ENCODE results near the gene EFNB3. TPM values are rescaled to one million over a fixed set of nuclear protein-coding genes. Genes with fewer than 3 reads are reported as not detected.

The EFNB3 gene
- total and polyA plus RNA-seq, 2 of the 13 experiments (the other 11 are each of a cell fraction or from before 2014, with no cell fraction given), result 0.07 to 0.25 TPM

DNA sequence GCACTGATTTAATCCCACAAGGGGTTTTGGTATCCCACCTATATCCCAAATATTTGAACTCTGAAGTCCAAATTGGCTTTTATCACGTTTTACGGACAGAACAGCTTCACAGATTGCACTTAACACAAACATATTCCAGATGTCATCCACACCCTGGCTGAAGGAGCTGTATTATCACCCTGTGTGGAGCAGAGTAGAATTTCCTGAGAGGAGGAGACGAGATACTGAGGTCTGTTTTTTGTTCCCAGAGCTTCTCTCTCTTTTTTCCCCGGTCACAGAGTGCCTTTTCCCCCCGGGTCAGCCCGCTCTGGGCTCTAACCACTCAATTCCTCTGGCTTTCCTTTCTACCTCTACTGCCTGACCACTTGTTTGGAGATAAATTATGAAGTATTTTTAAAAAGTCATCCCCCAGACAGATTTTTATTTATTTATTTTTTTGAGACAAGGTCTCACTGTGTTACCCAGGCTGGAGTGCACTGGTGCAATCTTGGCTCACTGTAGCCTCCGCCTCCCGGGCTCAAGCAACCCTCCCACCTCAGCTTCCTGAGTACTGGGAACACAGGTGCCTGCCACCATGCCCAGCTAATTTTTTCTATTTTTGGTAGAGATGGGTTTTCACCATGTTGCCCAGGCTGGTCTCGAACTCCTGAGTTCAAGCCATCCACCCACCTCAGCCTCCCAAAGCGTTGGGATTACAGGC, 43.2 kb downstream of the EFNB3 start:
- no peak overlapping the region for H3K4me2 ChIP-seq (ENCODE audit: low read depth, low read length)
- H3K27ac ChIP-seq (ENCODE audit: extremely low read length, insufficient read depth, low read length), result no peak overlapping the region
- H3K9me3 ChIP-seq (ENCODE audit: low read length), result no peaks in the 10 kb centered on the region
- intact Hi-C loops (cut with micrococcal nuclease; ENCODE audit: unreplicated experiment), result loop anchor here (5.0 kb wide), 1 partner anchor 84 kb away; the partner anchor contains the start of gene KDM6B
- FAIRE-seq (no peak), DNase-seq (ENCODE audit: low spot score) (no peak), ATAC-seq (no peak)
- no peak overlapping the region for H2AFZ ChIP-seq (ENCODE audit: low read length)
- peaks cover 0 to 8% of the 10 kb centered on the region in 2 experiments; a peak in 3 of 5 replicates for H3K27me3 ChIP-seq (ENCODE audit: control insufficient read depth in 1 of 2, insufficient read depth in 2 of 2, low read length in 2 of 2)
- H3K4me3 ChIP-seq (replicated peaks in 1 of 3; ENCODE audit: insufficient read depth in 1 of 3, low read depth in 2 of 3, low read length in 3 of 3), result no peak overlapping the region
- 23% methylated on average over 10 of the region's 10 CpGs for WGBS (ENCODE audit: low lambda C conversion rate)
- TF ChIP-seq EHMT2 (IDR thresholded peaks at IDR 0.05; ENCODE audit: borderline replicate concordance, low read depth, low read length), result no peak
- TF ChIP-seq REXO4 (CRISPR knock-in tag; IDR thresholded peaks at IDR 0.05; ENCODE audit: borderline replicate concordance), result no peak
- no peak for TF ChIP-seq RFXAP (CRISPR knock-in tag; IDR thresholded peaks at IDR 0.05; ENCODE audit: borderline replicate concordance)
- no peaks in the 10 kb centered on the region for H3K79me2 ChIP-seq (ENCODE audit: insufficient read depth, low read length)
- peaks cover 37% of the 10 kb centered on the region for H3K4me1 ChIP-seq (ENCODE audit: insufficient read depth, low read length)
- no peaks in the 10 kb centered on the region for H3K36me3 ChIP-seq (replicated peaks in 1 of 2; ENCODE audit: control insufficient read depth in 1 of 2, insufficient read depth in 2 of 2, low read length in 2 of 2)
- H4K20me1 ChIP-seq (ENCODE audit: insufficient read depth, low read length), result no peaks in the 10 kb centered on the region
- in situ Hi-C loops (cut with HindIII; ENCODE audit: extremely low pct_ligation_motif_present, low pct_unique_long_range_greater_than_20kb), result no loop called here
- no peak overlapping the region for H3K9ac ChIP-seq (ENCODE audit: insufficient read depth, low read depth, low read length)
- ChIA-PET POLR2A (no interaction called here), CTCF (ENCODE audit: low intra/inter-chr PET ratio, low total read pairs) (no interaction called here)
- BruUV-seq (replicated peaks), result no TSS peak

DNA sequence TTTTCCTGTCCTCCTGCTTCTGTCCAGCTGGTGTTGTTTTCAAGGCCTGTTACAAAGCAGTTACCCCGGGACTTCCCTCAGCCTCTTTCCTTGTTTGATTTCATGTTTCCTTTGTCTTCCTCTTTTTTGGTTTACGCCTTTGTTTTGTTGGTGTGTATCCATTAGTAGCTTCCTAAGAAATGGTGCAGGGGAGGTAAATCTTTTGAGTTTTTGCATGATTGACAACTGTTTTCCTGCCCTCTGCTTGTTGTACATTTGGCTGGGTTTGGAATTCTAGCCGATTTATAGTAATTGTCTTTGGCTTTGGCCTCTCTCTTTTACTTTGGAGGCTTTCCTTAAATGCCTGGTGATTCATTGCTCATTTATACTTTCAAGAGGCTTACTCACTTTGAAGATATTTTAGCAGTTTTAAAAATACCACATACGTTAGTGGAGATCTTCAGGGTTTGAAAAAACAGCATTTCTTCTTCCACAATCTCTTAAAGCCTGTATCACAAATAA, 45.4 kb downstream of the EFNB3 start:
- peaks cover 2 to 17% of the 10 kb centered on the region in 2 experiments; a peak in 3 of 5 replicates for H3K27me3 ChIP-seq (ENCODE audit: control insufficient read depth in 1 of 2, insufficient read depth in 2 of 2, low read length in 2 of 2)
- intact Hi-C loops (cut with micrococcal nuclease; ENCODE audit: unreplicated experiment), result no loop called here
- no peaks in the 10 kb centered on the region for H3K36me3 ChIP-seq (replicated peaks in 1 of 2; ENCODE audit: control insufficient read depth in 1 of 2, insufficient read depth in 2 of 2, low read length in 2 of 2)
- BruUV-seq (replicated peaks), result no TSS peak
- ChIA-PET POLR2A (no interaction called here), CTCF (ENCODE audit: low intra/inter-chr PET ratio, low total read pairs) (no interaction called here)
- FAIRE-seq, result no peak
- no peak for ATAC-seq
- H3K27ac ChIP-seq (ENCODE audit: extremely low read length, insufficient read depth, low read length), result no peak overlapping the region
- in situ Hi-C loops (cut with HindIII; ENCODE audit: extremely low pct_ligation_motif_present, low pct_unique_long_range_greater_than_20kb), result no loop called here
- no peak overlapping the region for H3K4me3 ChIP-seq (replicated peaks in 1 of 3; ENCODE audit: insufficient read depth in 1 of 3, low read depth in 2 of 3, low read length in 3 of 3)
- H3K9ac ChIP-seq (ENCODE audit: insufficient read depth, low read depth, low read length), result no peak overlapping the region
- DNase-seq (ENCODE audit: low spot score), result no peak
- WGBS (ENCODE audit: low lambda C conversion rate), result 39% methylated on average over 4 of the region's 4 CpGs
- no peak overlapping the region for H2AFZ ChIP-seq (ENCODE audit: low read length)
- peaks cover 25% of the 10 kb centered on the region for H3K4me1 ChIP-seq (ENCODE audit: insufficient read depth, low read length)
- no peaks in the 10 kb centered on the region for H3K9me3 ChIP-seq (ENCODE audit: low read length)
- H3K4me2 ChIP-seq (ENCODE audit: low read depth, low read length), result no peak overlapping the region
- no peaks in the 10 kb centered on the region for H4K20me1 ChIP-seq (ENCODE audit: insufficient read depth, low read length)
- no peaks in the 10 kb centered on the region for H3K79me2 ChIP-seq (ENCODE audit: insufficient read depth, low read length)
- TF ChIP-seq CCDC6 (CRISPR knock-in tag; IDR thresholded peaks at IDR 0.05), result no peak
- TF ChIP-seq, protein P1, sequence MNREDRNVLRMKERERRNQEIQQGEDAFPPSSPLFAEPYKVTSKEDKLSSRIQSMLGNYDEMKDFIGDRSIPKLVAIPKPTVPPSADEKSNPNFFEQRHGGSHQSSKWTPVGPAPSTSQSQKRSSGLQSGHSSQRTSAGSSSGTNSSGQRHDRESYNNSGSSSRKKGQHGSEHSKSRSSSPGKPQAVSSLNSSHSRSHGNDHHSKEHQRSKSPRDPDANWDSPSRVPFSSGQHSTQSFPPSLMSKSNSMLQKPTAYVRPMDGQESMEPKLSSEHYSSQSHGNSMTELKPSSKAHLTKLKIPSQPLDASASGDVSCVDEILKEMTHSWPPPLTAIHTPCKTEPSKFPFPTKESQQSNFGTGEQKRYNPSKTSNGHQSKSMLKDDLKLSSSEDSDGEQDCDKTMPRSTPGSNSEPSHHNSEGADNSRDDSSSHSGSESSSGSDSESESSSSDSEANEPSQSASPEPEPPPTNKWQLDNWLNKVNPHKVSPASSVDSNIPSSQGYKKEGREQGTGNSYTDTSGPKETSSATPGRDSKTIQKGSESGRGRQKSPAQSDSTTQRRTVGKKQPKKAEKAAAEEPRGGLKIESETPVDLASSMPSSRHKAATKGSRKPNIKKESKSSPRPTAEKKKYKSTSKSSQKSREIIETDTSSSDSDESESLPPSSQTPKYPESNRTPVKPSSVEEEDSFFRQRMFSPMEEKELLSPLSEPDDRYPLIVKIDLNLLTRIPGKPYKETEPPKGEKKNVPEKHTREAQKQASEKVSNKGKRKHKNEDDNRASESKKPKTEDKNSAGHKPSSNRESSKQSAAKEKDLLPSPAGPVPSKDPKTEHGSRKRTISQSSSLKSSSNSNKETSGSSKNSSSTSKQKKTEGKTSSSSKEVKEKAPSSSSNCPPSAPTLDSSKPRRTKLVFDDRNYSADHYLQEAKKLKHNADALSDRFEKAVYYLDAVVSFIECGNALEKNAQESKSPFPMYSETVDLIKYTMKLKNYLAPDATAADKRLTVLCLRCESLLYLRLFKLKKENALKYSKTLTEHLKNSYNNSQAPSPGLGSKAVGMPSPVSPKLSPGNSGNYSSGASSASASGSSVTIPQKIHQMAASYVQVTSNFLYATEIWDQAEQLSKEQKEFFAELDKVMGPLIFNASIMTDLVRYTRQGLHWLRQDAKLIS (CRISPR knock-in tag; IDR thresholded peaks at IDR 0.05), result no peak
- no peak for TF ChIP-seq ZNF160 (CRISPR knock-in tag; IDR thresholded peaks at IDR 0.05)

Measured in HepG2 (cell line).